ENCODE data around the gene TEX10. TPM values are rescaled to one million over a fixed set of nuclear protein-coding genes. Genes with fewer than 3 reads are reported as not detected.

The TEX10 gene
- total RNA-seq, 1 donor from 2014 or later: 43.5 TPM

- TF ChIP-seq CTCF (IDR thresholded peaks at IDR 0.05; ENCODE audit: unreplicated experiment): no peak
- Mint-ChIP-seq H3K27me3 (ENCODE audit: unreplicated experiment) (peaks cover 5% of the 10 kb centered on the region), H3K36me3 (ENCODE audit: low read depth, unreplicated experiment) (peaks cover 16% of the 10 kb centered on the region), H3K9me3 (ENCODE audit: unreplicated experiment) (no peaks in the 10 kb centered on the region), H3K4me3 (ENCODE audit: unreplicated experiment) (peak overlapping the region; percentile 98), H3K4me1 (ENCODE audit: unreplicated experiment) (peaks cover 38% of the 10 kb centered on the region), H3K27ac (ENCODE audit: unreplicated experiment) (peak overlapping the region; percentile 93)
- peak; percentile 21 for DNase-seq (ENCODE audit: low spot score)
Observed at GRCh38 chr9:100352201-100352726, 478 bp downstream of the TEX10 start.

- Mint-ChIP-seq H3K27ac (ENCODE audit: unreplicated experiment) (peak overlapping the region; percentile 93), H3K4me3 (ENCODE audit: unreplicated experiment) (peak overlapping the region; percentile 98), H3K4me1 (ENCODE audit: unreplicated experiment) (peaks cover 40% of the 10 kb centered on the region), H3K27me3 (ENCODE audit: unreplicated experiment) (peaks cover 5% of the 10 kb centered on the region), H3K36me3 (ENCODE audit: low read depth, unreplicated experiment) (peaks cover 14% of the 10 kb centered on the region), H3K9me3 (ENCODE audit: unreplicated experiment) (no peaks in the 10 kb centered on the region)
- TF ChIP-seq CTCF (IDR thresholded peaks at IDR 0.05; ENCODE audit: unreplicated experiment): no peak
- no peak for DNase-seq (ENCODE audit: low spot score)
Observed at GRCh38 chr9:100351508-100351907, 1.2 kb downstream of the TEX10 start.

GRCh38 chr9:100350188-100350587 is 2.6 kb downstream of the TEX10 start:
- Mint-ChIP-seq H3K36me3 (ENCODE audit: low read depth, unreplicated experiment) (peaks cover 18% of the 10 kb centered on the region), H3K27ac (ENCODE audit: unreplicated experiment) (peak overlapping the region; percentile 72), H3K4me1 (ENCODE audit: unreplicated experiment) (peaks cover 45% of the 10 kb centered on the region), H3K4me3 (ENCODE audit: unreplicated experiment) (peak overlapping the region; percentile 67), H3K9me3 (ENCODE audit: unreplicated experiment) (no peaks in the 10 kb centered on the region), H3K27me3 (ENCODE audit: unreplicated experiment) (peaks cover 5% of the 10 kb centered on the region)
- no peak for TF ChIP-seq CTCF (IDR thresholded peaks at IDR 0.05; ENCODE audit: unreplicated experiment)
- no peak for DNase-seq (ENCODE audit: low spot score)

GRCh38 chr9:100346836-100347235 is 5.9 kb downstream of the TEX10 start:
- Mint-ChIP-seq H3K9me3 (ENCODE audit: unreplicated experiment) (no peaks in the 10 kb centered on the region), H3K4me1 (ENCODE audit: unreplicated experiment) (peaks cover 41% of the 10 kb centered on the region), H3K27me3 (ENCODE audit: unreplicated experiment) (peaks cover 6% of the 10 kb centered on the region), H3K36me3 (ENCODE audit: low read depth, unreplicated experiment) (peaks cover 15% of the 10 kb centered on the region), H3K4me3 (ENCODE audit: unreplicated experiment) (no peak overlapping the region), H3K27ac (ENCODE audit: unreplicated experiment) (no peak overlapping the region)
- TF ChIP-seq CTCF (IDR thresholded peaks at IDR 0.05; ENCODE audit: unreplicated experiment): no peak
- DNase-seq (ENCODE audit: low spot score): no peak

GRCh38 chr9:100341889-100342288 is 10.9 kb downstream of the TEX10 start:
- TF ChIP-seq CTCF (IDR thresholded peaks at IDR 0.05; ENCODE audit: unreplicated experiment): no peak
- peaks cover 50% of the 10 kb centered on the region for H3K4me1 Mint-ChIP-seq (ENCODE audit: unreplicated experiment)
- peaks cover 15% of the 10 kb centered on the region for H3K36me3 Mint-ChIP-seq (ENCODE audit: low read depth, unreplicated experiment)
- H3K4me3 Mint-ChIP-seq (ENCODE audit: unreplicated experiment): peak overlapping the region; percentile 26
- no peak for DNase-seq (ENCODE audit: low spot score)
- peak overlapping the region; percentile 68 for H3K27ac Mint-ChIP-seq (ENCODE audit: unreplicated experiment)
- H3K9me3 Mint-ChIP-seq (ENCODE audit: unreplicated experiment): no peaks in the 10 kb centered on the region
- H3K27me3 Mint-ChIP-seq (ENCODE audit: unreplicated experiment): peaks cover 8% of the 10 kb centered on the region

All from endothelial cell (in vitro differentiated cells).